PC-9 (cell line): ENCODE results near the gene KIAA1328.

ENCODE experiments used
- CTCF ChIP-seq: fragments of 200-600 bp; sonication (generic); conservative IDR thresholded peaks from 2 replicates; pipeline ENCODE4 v1.6.1; 2017; ENCODE audit warnings: mixed run types, antibody characterized with exemption, mild to moderate bottlenecking, moderate library complexity
- EZH2 ChIP-seq: fragments of 200-600 bp; sonication (generic); IDR thresholded peaks from 2 replicates; pipeline ENCODE4 v1.8.0; 2017; ENCODE audit warnings: antibody characterized with exemption, low read depth

- TF ChIP-seq CTCF (no peak), EZH2 (no peak)
Observed at GRCh38 chr18:36808681-36809080, 20.2 kb upstream of the KIAA1328 start.
